ENCODE measurements around the gene ZFAND2A.

DNA sequence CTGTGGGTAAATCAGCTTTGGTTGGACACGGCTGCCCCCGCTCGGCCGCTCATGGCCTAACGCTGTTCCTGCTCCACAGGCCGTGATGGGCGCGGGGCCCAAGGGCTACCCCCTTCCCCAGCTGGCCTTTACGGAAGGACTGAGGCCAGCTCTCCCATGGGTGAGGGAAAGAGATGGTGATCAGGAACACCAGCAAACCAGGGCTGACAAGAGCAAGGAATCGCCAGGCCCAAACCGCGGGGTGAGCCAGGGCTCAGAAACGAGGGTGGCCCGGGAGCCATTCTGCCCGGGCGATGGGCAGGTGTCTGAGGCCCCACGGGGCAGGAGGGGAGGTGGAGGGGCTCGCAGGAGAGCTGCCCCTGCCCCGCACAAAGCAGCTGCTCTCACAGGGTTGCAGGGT, 45.5 kb downstream of the ZFAND2A start:
- TF ChIP-seq, protein P1, sequence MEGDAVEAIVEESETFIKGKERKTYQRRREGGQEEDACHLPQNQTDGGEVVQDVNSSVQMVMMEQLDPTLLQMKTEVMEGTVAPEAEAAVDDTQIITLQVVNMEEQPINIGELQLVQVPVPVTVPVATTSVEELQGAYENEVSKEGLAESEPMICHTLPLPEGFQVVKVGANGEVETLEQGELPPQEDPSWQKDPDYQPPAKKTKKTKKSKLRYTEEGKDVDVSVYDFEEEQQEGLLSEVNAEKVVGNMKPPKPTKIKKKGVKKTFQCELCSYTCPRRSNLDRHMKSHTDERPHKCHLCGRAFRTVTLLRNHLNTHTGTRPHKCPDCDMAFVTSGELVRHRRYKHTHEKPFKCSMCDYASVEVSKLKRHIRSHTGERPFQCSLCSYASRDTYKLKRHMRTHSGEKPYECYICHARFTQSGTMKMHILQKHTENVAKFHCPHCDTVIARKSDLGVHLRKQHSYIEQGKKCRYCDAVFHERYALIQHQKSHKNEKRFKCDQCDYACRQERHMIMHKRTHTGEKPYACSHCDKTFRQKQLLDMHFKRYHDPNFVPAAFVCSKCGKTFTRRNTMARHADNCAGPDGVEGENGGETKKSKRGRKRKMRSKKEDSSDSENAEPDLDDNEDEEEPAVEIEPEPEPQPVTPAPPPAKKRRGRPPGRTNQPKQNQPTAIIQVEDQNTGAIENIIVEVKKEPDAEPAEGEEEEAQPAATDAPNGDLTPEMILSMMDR (IDR thresholded peaks at IDR 0.05) = no peak
- TF ChIP-seq POLR2A (IDR thresholded peaks at IDR 0.05) = no peak

Measured in esophagus squamous epithelium (tissue), 4 donors.